Omental fat pad (tissue), 4 donors: ENCODE data around the gene EPHA3. TPM values are rescaled to one million over a fixed set of nuclear protein-coding genes. Genes with fewer than 3 reads are reported as not detected.

Experiments used
- ATAC-seq: fragments of 150-250 bp; one replicate; pipeline ENCODE4 v1.9.1; 2016; ENCODE audit warnings: mild to moderate bottlenecking, moderate library complexity; ENCODE audit not compliant: low FRiP score
- DNase-seq: peaks from one replicate; pipeline ENCODE4 v3.0.0-alpha.2; 2019; ENCODE audit warnings: low spot score
- CTCF ChIP-seq, 3 donors: fragments of 450-650 bp; IDR thresholded peaks; one replicate each; pipeline ENCODE4 v1.5.1; 2016 to 2017; ENCODE audit warnings: antibody characterized with exemption in 3 of 3, mild to moderate bottlenecking in 3 of 3, moderate library complexity in 2 of 3
- total RNA-seq, 4 donors: library from RNA; depleted of rRNA; stranded (reverse); fragments of >200 nt; gene quantifications; one replicate each; pipeline ENCODE4 v1.1.0, GENCODE V29; 2016

The EPHA3 gene
- total RNA-seq, 4 donors from 2014 or later: 2.8 to 15.3 (median 4.9) TPM

GRCh38 chr3:89217148-89217685 lies 109.8 kb downstream of the EPHA3 start:
- ATAC-seq (no peak), DNase-seq (no peak)
- no peak for TF ChIP-seq CTCF (IDR thresholded peaks at IDR 0.05)

DNA sequence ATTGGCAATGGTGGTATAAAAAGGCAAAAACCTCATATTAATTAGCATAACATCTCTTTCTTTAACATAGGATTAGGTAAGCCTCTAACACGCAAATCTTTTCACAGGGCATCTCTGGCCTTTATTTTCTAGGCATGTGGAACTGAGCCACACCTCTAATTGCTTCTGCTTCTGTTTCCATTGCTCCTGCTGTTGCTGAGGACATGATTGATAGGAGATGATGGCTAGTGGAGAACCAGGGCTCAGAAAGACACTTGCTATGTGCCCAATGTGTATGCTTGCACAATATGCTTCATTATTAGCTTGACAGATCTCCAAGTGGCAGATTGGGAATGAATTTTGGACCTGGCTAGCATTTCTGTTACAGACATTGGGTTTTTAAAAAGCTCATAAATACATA lies 114.5 kb downstream of the EPHA3 start:
- DNase-seq (no peak), ATAC-seq (no peak)
- TF ChIP-seq CTCF (IDR thresholded peaks at IDR 0.05): no peak

DNA sequence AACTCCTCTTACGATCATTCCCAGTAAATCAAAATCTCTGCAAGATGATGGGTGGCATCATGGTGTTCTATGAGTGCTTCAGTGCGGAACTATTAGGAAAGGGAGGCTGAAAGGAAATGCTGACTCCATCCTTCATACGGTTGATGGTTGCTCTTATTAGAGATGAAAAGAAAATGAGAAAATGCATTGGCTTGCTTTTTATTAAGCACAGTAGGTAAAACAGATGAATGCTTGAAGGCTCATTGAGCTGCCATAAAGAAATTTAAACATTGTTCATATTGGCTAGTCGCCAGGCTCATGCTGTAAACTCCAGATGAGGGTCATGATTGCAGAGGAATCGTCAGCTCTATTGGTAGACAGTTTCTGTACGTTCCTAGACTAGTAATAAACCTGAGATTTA lies 115.8 kb downstream of the EPHA3 start:
- ATAC-seq: no peak
- DNase-seq: no peak
- TF ChIP-seq CTCF (IDR thresholded peaks at IDR 0.05): no peak

DNA sequence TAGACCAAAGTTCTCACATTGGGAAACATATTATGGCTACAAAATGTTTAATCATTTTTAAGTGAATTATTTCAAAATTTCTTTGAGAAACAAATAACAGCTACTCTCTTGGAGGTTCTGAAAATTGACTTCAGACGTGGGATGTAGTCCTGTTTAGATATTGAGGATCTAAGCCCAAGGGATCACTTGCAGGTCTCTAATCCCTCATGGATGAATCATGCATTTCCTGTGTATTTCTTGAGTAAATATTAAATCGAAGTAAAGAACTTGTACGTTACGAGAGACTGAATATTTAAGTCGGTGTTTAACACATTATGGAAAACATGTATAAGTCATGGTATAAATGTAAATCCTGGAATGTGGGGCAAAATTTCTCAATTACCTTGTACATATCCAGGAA lies 119.8 kb downstream of the EPHA3 start:
- no peak for DNase-seq
- no peak for TF ChIP-seq CTCF (IDR thresholded peaks at IDR 0.05)
- ATAC-seq: no peak

DNA sequence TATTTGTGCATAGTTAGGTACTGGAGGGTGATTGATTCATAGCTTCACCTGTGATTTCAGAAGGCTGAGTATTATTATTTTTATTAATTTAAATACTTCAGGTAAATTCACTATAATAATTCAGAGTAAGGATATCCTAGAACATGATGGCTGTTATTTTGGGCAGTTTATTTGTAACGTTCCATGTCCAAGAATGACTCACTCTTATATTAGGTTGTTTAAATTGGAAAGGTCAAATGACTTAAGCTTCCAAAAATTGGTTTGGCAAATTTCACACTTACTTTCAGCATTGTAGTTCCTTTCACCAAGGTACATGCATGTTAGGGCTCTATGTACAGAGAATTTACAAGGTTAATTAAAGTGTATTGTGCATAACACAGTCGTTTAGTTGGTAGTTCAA lies 120.2 kb downstream of the EPHA3 start:
- no peak for TF ChIP-seq CTCF (IDR thresholded peaks at IDR 0.05)
- DNase-seq: no peak
- no peak for ATAC-seq

DNA sequence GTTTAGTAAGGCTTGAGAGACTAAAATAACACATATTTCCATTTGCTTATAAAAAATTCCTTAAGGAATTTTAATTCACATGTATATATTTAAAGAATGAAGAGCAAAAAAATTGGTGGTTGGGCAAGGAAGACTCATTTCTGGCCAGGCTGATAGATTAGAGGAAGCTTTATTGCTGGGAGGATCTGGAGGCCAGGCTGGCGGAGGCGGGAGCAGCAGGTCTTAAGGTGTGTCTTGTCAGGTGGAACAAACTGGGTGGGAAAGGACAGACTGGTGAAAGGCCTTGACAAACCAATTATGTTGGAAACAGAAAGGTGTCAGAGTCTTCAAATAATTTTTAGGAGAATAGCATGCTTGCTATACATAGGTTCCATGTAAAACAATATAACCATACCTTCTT lies 124.7 kb downstream of the EPHA3 start:
- ATAC-seq: no peak
- no peak for DNase-seq
- TF ChIP-seq CTCF (IDR thresholded peaks at IDR 0.05): no peak

- TF ChIP-seq CTCF (IDR thresholded peaks at IDR 0.05): no peak
- no peak for ATAC-seq
- DNase-seq: no peak
Measured at GRCh38 chr3:89234620-89235019, 127.2 kb downstream of the EPHA3 start.
